GM19238 (cell line): ENCODE measurements around the gene RASSF1.

Source experiments
- DNase-seq: peaks from one replicate; pipeline ENCODE4 v3.0.0; 2011; ENCODE audit warnings: low spot score; ENCODE audit not compliant: insufficient read length

The RASSF1 gene

GRCh38 chr3:50369012-50369670, 28.5 kb upstream of the RASSF1 start:
- no peak for DNase-seq

- DNase-seq, result no peak
Observed at GRCh38 chr3:50365842-50366220, 25.2 kb upstream of the RASSF1 start.

GRCh38 chr3:50365080-50365841, 24.6 kb upstream of the RASSF1 start:
- peak; percentile 95 for DNase-seq

- no peak for DNase-seq
Observed at GRCh38 chr3:50364573-50365079, 24.0 kb upstream of the RASSF1 start.

- no peak for DNase-seq
Observed at GRCh38 chr3:50359760-50360110, 19.1 kb upstream of the RASSF1 start.

- peak; percentile 99 for DNase-seq
Observed at GRCh38 chr3:50358911-50359759, 18.5 kb upstream of the RASSF1 start, which contains the start of gene TMEM115. TMEM115 (minus strand) TSS chr3:50359521; CDS start chr3:50359063, 458 bp downstream.

GRCh38 chr3:50358355-50358910, 17.8 kb upstream of the RASSF1 start:
- DNase-seq, result no peak

- DNase-seq, result no peak
Observed at GRCh38 chr3:50357481-50357880, 16.8 kb upstream of the RASSF1 start.

- DNase-seq, result no peak
Observed at GRCh38 chr3:50356553-50356952, 15.9 kb upstream of the RASSF1 start.

- DNase-seq, result no peak
Observed at GRCh38 chr3:50355829-50356552, 15.4 kb upstream of the RASSF1 start.

- DNase-seq, result no peak
Observed at GRCh38 chr3:50354850-50355249, 14.2 kb upstream of the RASSF1 start.

- DNase-seq, result no peak
Observed at GRCh38 chr3:50354186-50354764, 13.6 kb upstream of the RASSF1 start.

- DNase-seq, result no peak
Observed at GRCh38 chr3:50353245-50354004, 12.8 kb upstream of the RASSF1 start.

GRCh38 chr3:50352781-50353180, 12.1 kb upstream of the RASSF1 start:
- no peak for DNase-seq

GRCh38 chr3:50351323-50351697, 10.7 kb upstream of the RASSF1 start:
- DNase-seq, result no peak

- DNase-seq, result peak; percentile 99
Observed at GRCh38 chr3:50350527-50351322, 10.1 kb upstream of the RASSF1 start, which contains the start of the genes CYB561D2 and NPRL2. CYB561D2 (plus strand) TSS chr3:50350862; CDS start chr3:50351434, 572 bp downstream. NPRL2 (minus strand) TSS chr3:50350775; CDS start chr3:50350652, 123 bp downstream.

- no peak for DNase-seq
Observed at GRCh38 chr3:50350213-50350526, 9.5 kb upstream of the RASSF1 start.

- no peak for DNase-seq
Observed at GRCh38 chr3:50347187-50347813, 6.7 kb upstream of the RASSF1 start.
